SJCRH30 (cell line): ENCODE data around the gene ATAD1. TPM values are rescaled to one million over a fixed set of nuclear protein-coding genes. Genes with fewer than 3 reads are reported as not detected.
"Not testable (repeated sequence)": the region's sequence is repeated elsewhere in the genome, so short reads cannot be mapped to it uniquely, and the experiment has no call there.

Source experiments
- DNase-seq, 2 experiments: peaks; one replicate each; pipeline ENCODE4 v3.0.0-alpha.2; 2015 to 2020
- H3K27ac ChIP-seq: fragments of 250-450 bp; sonication (Bioruptor Pico); 2 replicates; pipeline ENCODE4 v1.5.1; 2020; ENCODE audit warnings: mild to moderate bottlenecking, moderate library complexity
- H3K27me3 ChIP-seq: fragments of 250-450 bp; sonication (Bioruptor Pico); 2 replicates; pipeline ENCODE4 v1.5.1; 2020; ENCODE audit warnings: mild to moderate bottlenecking, moderate library complexity
- H3K36me3 ChIP-seq: fragments of 250-450 bp; sonication (Bioruptor Pico); 2 replicates; pipeline ENCODE4 v1.5.1; 2020; ENCODE audit warnings: mild to moderate bottlenecking, moderate library complexity
- H3K4me1 ChIP-seq: fragments of 250-450 bp; sonication (Bioruptor Pico); 2 replicates; pipeline ENCODE4 v1.5.1; 2020; ENCODE audit warnings: mild to moderate bottlenecking, moderate library complexity
- H3K4me3 ChIP-seq: fragments of 250-450 bp; sonication (Bioruptor Pico); 2 replicates; pipeline ENCODE4 v1.5.1; 2020; ENCODE audit warnings: mild to moderate bottlenecking, moderate library complexity
- H3K9me3 ChIP-seq: fragments of 250-450 bp; sonication (Bioruptor Pico); replicated peaks from 2 replicates; pipeline ENCODE4 v1.5.1; 2020; ENCODE audit warnings: mild to moderate bottlenecking, moderate library complexity
- total RNA-seq: library from RNA; depleted of rRNA; stranded (reverse); fragments of >200 nt; shearing (Covaris generic); gene quantifications from 2 replicates; pipeline ENCODE4 v1.2.3, GENCODE V29; 2014

The ATAD1 gene
- total RNA-seq, 1 experiment from 2014 or later: 28.2 TPM

- not testable (repeated sequence) for H3K4me3 ChIP-seq, H3K27ac ChIP-seq, DNase-seq, H3K9me3 ChIP-seq, H3K36me3 ChIP-seq, H3K27me3 ChIP-seq, H3K4me1 ChIP-seq
Observed at GRCh38 chr10:87855665-87856064, 37.6 kb upstream of the ATAD1 start.

- H3K9me3 ChIP-seq: not testable (repeated sequence)
Observed at GRCh38 chr10:87855247-87855646, 37.2 kb upstream of the ATAD1 start.

GRCh38 chr10:87852089-87852488, 34.1 kb upstream of the ATAD1 start:
- no peak for DNase-seq
- H3K4me1 ChIP-seq: no peaks in the 10 kb centered on the region
- no peaks in the 10 kb centered on the region for H3K27me3 ChIP-seq
- no peak overlapping the region for H3K27ac ChIP-seq
- H3K36me3 ChIP-seq: no peaks in the 10 kb centered on the region
- H3K9me3 ChIP-seq: no peaks in the 10 kb centered on the region
- no peak overlapping the region for H3K4me3 ChIP-seq

More at GRCh38 chr10:87855247-87855646, 37.2 kb upstream of the ATAD1 start:
- H3K4me3 ChIP-seq, H3K27me3 ChIP-seq, H3K27ac ChIP-seq, H3K36me3 ChIP-seq, DNase-seq, H3K4me1 ChIP-seq: not testable (repeated sequence)

- DNase-seq: peak; percentile 23 to 60
- Histone ChIP-seq H3K9me3 (no peaks in the 10 kb centered on the region), H3K4me3 (no peak overlapping the region), H3K27ac (no peak overlapping the region), H3K4me1 (no peaks in the 10 kb centered on the region), H3K36me3 (no peaks in the 10 kb centered on the region), H3K27me3 (no peaks in the 10 kb centered on the region)
Observed at GRCh38 chr10:87850742-87851205, 32.7 kb upstream of the ATAD1 start.

- Histone ChIP-seq H3K27ac (no peak overlapping the region), H3K4me3 (no peak overlapping the region), H3K4me1 (no peaks in the 10 kb centered on the region), H3K9me3 (no peaks in the 10 kb centered on the region), H3K36me3 (no peaks in the 10 kb centered on the region), H3K27me3 (no peaks in the 10 kb centered on the region)
- no peak for DNase-seq
Observed at GRCh38 chr10:87849001-87849400, 31.0 kb upstream of the ATAD1 start.

- no peak overlapping the region for H3K4me3 ChIP-seq
- no peaks in the 10 kb centered on the region for H3K9me3 ChIP-seq
- H3K4me1 ChIP-seq: no peaks in the 10 kb centered on the region
- DNase-seq: no peak
- no peaks in the 10 kb centered on the region for H3K36me3 ChIP-seq
- no peaks in the 10 kb centered on the region for H3K27me3 ChIP-seq
- H3K27ac ChIP-seq: no peak overlapping the region
Observed at GRCh38 chr10:87847550-87847949, 29.5 kb upstream of the ATAD1 start.

- H3K4me3 ChIP-seq, DNase-seq, H3K27ac ChIP-seq, H3K4me1 ChIP-seq, H3K36me3 ChIP-seq, H3K27me3 ChIP-seq, H3K9me3 ChIP-seq: not testable (repeated sequence)
Observed at GRCh38 chr10:87846711-87847110, 28.7 kb upstream of the ATAD1 start.

- no peak for DNase-seq
- H3K27ac ChIP-seq: no peak overlapping the region
Observed at GRCh38 chr10:87846023-87846422, 28.0 kb upstream of the ATAD1 start.

GRCh38 chr10:87845624-87845998, 27.6 kb upstream of the ATAD1 start:
- Histone ChIP-seq H3K4me1 (no peaks in the 10 kb centered on the region), H3K27me3 (no peaks in the 10 kb centered on the region), H3K36me3 (no peaks in the 10 kb centered on the region), H3K9me3 (no peaks in the 10 kb centered on the region), H3K4me3 (no peak overlapping the region), H3K27ac (no peak overlapping the region)
- no peak for DNase-seq

More at GRCh38 chr10:87846023-87846422, 28.0 kb upstream of the ATAD1 start:
- Histone ChIP-seq H3K4me1 (no peaks in the 10 kb centered on the region), H3K9me3 (no peaks in the 10 kb centered on the region), H3K27me3 (no peaks in the 10 kb centered on the region), H3K4me3 (no peak overlapping the region), H3K36me3 (no peaks in the 10 kb centered on the region)

GRCh38 chr10:87844837-87845623, 27.0 kb upstream of the ATAD1 start:
- Histone ChIP-seq H3K4me3 (no peak overlapping the region), H3K27ac (no peak overlapping the region), H3K4me1 (no peaks in the 10 kb centered on the region), H3K27me3 (no peaks in the 10 kb centered on the region), H3K36me3 (no peaks in the 10 kb centered on the region), H3K9me3 (no peaks in the 10 kb centered on the region)
- no peak for DNase-seq

- Histone ChIP-seq H3K4me3 (no peak overlapping the region), H3K27me3 (no peaks in the 10 kb centered on the region), H3K36me3 (no peaks in the 10 kb centered on the region), H3K4me1 (no peaks in the 10 kb centered on the region), H3K27ac (no peak overlapping the region), H3K9me3 (no peaks in the 10 kb centered on the region)
- no peak for DNase-seq
Observed at GRCh38 chr10:87843714-87844113, 25.7 kb upstream of the ATAD1 start.

GRCh38 chr10:87842776-87843497, 24.9 kb upstream of the ATAD1 start:
- Histone ChIP-seq H3K27ac (no peak overlapping the region), H3K27me3 (no peaks in the 10 kb centered on the region), H3K36me3 (no peaks in the 10 kb centered on the region), H3K9me3 (no peaks in the 10 kb centered on the region), H3K4me1 (no peaks in the 10 kb centered on the region), H3K4me3 (no peak overlapping the region)
- DNase-seq: no peak

GRCh38 chr10:87842220-87842641, 24.2 kb upstream of the ATAD1 start:
- Histone ChIP-seq H3K27ac (no peak overlapping the region), H3K4me3 (no peak overlapping the region), H3K27me3 (no peaks in the 10 kb centered on the region), H3K4me1 (no peaks in the 10 kb centered on the region), H3K9me3 (no peaks in the 10 kb centered on the region), H3K36me3 (no peaks in the 10 kb centered on the region)
- no peak for DNase-seq

GRCh38 chr10:87841186-87841585, 23.2 kb upstream of the ATAD1 start:
- no peaks in the 10 kb centered on the region for H3K9me3 ChIP-seq
- no peaks in the 10 kb centered on the region for H3K36me3 ChIP-seq
- no peaks in the 10 kb centered on the region for H3K4me1 ChIP-seq
- DNase-seq: no peak
- no peaks in the 10 kb centered on the region for H3K27me3 ChIP-seq
- no peak overlapping the region for H3K27ac ChIP-seq
- no peak overlapping the region for H3K4me3 ChIP-seq

- no peaks in the 10 kb centered on the region for H3K36me3 ChIP-seq
- no peak overlapping the region for H3K4me3 ChIP-seq
- no peaks in the 10 kb centered on the region for H3K4me1 ChIP-seq
- no peak for DNase-seq
- H3K9me3 ChIP-seq: no peaks in the 10 kb centered on the region
- H3K27ac ChIP-seq: no peak overlapping the region
- no peaks in the 10 kb centered on the region for H3K27me3 ChIP-seq
Observed at GRCh38 chr10:87838650-87839049, 20.6 kb upstream of the ATAD1 start.
